Measurements from ENCODE around the gene SLC16A1.
"Not testable (repeated sequence)": the region's sequence is repeated elsewhere in the genome, so short reads cannot be mapped to it uniquely, and the experiment has no call there.

Gene SLC16A1

GRCh38 chr1:112971006-112971405 is 15.0 kb upstream of the SLC16A1 start:
- no peak for DNase-seq (ENCODE audit: low read depth)

DNA sequence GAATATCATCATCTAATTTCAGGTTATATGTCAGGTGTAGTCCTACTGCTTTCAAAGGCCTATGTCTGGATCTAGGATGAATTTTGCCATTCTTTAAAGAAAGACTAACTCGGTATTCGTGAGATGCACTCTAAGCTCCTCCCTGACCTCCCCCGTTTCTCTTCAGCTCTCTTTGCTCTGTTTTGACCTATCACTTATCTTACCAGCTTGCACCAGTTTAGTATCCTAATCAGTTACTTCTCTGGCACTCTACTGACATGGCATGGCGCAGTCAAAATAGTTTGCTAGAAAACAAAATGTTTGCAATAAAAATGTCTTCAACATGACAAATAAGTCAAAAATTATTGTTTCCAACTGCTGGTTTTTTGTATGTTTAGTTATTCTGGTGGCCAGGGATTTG is 8.4 kb upstream of the SLC16A1 start:
- no peak for DNase-seq (ENCODE audit: low read depth)

- DNase-seq (ENCODE audit: low read depth): no peak
Measured at GRCh38 chr1:112961072-112961471, 5.1 kb upstream of the SLC16A1 start.

DNA sequence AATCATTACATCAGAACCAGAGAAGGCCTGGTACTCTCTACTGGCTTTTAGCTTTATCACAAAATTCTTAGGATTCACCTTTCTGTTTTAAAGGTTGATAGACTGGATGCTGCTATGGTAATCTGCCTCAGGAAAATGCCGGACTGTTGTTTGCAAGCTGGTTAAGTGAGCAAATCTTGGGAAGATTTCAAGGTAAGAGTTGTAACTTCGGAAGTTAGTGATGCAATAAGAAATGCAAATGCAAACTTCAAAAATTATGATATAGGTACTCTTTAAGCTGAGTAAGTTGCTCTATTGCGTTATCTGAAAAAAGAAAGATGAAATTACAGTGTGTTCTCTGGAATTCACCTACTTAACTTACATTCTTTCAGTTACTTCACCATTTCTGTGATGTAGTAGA is 4.4 kb upstream of the SLC16A1 start:
- no peak for DNase-seq (ENCODE audit: low read depth)

GRCh38 chr1:112958236-112958635 is 2.2 kb upstream of the SLC16A1 start:
- not testable (repeated sequence) for DNase-seq (ENCODE audit: low read depth)

DNA sequence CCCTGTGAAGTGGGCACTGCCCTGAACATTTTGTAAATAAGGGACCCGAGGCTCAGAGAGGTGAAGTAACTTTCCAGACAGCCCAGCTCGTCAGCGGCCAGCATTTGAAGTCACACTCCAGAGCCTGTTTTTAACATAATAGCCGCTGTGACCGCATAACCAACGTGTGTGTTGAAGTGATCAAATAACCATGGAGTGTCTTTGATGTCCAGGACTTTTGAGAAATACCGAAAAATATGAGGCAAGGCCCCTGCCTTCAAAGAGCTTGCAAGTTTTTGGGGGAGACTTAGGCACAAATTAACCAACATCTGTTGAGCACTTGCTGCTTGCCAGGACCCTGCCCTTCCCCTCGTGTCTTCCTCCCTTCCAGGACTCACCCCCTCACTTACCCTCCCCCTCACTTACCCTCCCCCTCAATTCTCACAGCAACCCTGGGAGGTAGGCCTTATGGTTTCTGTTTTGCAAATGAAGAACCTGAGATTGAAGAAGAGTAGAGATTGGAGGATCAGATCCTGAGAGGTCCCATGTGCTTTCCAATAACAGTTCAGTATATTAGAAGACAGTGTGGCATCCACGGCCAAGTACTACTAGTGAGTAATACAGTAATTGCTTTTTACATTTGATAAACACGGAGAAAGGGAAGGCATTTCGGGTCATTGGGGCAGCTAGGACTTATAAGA is 1.3 kb upstream of the SLC16A1 start:
- peak; percentile 88 for DNase-seq (ENCODE audit: low read depth)

- DNase-seq (ENCODE audit: low read depth): no peak
Measured at GRCh38 chr1:112956544-112957132, 642 bp upstream of the SLC16A1 start.

DNA sequence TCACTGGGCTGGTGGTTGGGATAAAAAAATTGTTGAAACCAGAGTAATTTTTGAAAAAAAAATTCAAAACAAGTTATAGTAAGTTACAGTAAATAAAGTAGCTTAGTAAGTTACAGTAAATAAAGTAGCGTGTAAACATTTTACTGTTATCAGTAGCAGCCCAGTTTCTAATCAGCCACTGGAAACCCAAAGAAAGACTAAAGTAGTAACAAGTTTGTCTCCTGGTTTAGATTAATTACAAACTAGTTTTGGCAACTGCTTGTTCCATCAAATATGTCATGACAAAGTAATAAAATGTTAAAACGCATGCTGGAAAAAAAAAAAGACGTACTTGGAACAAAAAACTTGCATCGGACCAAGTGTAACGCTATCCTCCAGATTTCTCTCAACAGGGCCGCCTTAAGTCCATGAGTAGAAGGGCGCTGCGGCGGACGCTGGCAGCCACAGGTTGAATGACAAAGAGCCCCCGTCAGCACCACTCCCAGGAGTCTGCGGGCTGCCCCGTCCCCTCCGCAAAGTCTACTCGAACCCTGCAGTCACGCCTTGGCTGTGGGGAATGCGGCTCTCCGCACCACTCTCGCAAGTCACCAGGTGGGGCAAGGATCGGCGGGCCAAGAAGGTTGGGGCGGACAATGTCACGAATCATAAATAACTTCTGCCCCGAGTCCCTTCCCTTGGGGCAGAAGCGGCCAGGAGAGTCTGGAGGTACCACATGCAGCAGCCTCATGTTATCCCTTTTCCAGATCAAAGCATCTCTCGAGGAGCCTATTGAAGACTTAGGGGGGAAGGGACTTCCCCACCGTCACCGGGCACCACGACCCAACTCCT is 837 bp downstream of the SLC16A1 start:
- no peak for DNase-seq (ENCODE audit: low read depth)

DNA sequence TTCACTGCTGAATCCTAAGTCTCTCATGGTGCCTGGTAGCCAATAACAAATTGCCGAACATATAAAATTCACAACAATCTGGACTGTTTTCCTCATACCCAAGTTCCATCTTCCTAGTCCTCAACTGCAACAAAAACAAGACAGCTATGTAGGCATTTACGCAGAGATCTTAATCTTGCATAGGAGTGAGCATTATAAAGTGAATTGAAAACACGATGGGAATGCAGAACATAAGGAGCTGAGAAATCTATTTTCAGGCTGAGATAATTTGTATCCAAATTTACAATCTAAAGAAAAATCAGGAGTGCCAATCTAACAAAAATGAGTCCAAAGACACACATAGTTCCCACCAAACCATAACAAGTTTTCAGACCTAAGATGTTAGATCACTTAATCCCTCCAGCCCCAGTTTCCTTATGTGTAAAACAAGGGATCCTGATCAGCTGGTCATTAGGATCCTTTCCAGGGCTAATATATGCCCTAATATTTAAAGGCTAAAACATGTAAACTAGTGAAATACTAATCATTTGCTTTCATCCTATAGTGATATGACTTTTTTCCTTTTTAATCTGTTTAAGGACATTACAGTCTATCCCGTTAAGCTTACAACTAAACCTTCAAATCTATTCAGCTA is 1.9 kb downstream of the SLC16A1 start:
- DNase-seq (ENCODE audit: low read depth): no peak

GRCh38 chr1:112950426-112950825 is 5.6 kb downstream of the SLC16A1 start:
- DNase-seq (ENCODE audit: low read depth): no peak

DNA sequence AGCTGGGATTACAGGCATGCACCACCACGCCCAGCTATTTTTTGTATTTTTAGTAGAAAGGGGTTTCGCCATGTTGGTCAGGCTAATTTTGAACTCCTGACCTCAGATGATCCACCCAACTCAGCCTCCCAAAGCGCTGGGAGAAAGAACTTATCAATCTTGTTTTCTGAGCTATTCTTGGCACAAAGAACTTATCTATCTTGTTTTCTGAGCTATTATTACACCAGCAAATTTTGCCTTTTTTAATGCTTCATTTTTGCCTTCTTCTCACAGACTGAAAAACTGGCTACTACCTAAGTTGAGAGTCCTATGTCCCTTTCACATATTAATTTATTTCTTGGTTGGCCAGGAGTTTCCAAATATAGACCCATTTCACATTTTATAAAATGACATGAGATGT is 9.3 kb downstream of the SLC16A1 start:
- DNase-seq (ENCODE audit: low read depth): no peak

DNA sequence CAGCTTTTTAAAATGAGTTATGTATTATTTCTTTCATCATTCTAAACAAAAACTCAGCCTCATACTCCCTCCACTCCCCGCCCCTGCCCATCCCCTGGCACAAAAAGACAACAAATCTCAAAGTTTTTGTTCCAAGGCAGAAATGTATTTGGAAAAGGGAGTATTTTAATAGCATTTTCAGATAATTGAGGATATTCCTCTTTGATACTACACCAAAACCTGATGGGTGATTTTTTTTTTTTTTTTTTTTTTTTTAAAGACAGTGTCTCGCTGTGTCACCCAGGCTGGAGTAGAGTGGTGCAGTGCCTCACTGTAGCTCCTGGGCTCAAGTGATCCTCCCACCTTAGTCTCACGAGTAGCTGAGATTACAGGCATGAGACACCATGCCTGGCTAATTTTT is 16.2 kb downstream of the SLC16A1 start:
- DNase-seq (ENCODE audit: low read depth): no peak

GRCh38 chr1:112938210-112938609 is 17.8 kb downstream of the SLC16A1 start:
- no peak for DNase-seq (ENCODE audit: low read depth)

- DNase-seq (ENCODE audit: low read depth): no peak
Measured at GRCh38 chr1:112937495-112937894, 18.5 kb downstream of the SLC16A1 start.

DNA sequence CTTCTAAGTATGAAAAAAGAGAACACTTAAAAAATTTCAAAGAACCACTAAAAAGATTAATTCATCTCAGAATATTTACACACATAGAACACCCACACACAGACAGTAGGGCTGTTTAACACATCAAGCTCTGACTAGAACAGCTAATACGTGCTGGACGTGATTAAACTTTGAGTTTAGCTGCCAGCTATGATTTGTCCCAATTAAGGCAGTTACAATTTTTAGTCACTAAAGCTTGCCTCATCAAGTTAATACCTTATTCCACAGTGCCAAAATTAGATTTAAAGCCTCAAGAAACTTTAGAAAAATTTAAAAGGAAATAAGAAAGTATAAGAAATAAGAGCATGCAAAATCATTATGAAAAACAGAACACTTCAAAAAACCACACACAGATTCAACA is 18.9 kb downstream of the SLC16A1 start:
- DNase-seq (ENCODE audit: low read depth): no peak

DNA sequence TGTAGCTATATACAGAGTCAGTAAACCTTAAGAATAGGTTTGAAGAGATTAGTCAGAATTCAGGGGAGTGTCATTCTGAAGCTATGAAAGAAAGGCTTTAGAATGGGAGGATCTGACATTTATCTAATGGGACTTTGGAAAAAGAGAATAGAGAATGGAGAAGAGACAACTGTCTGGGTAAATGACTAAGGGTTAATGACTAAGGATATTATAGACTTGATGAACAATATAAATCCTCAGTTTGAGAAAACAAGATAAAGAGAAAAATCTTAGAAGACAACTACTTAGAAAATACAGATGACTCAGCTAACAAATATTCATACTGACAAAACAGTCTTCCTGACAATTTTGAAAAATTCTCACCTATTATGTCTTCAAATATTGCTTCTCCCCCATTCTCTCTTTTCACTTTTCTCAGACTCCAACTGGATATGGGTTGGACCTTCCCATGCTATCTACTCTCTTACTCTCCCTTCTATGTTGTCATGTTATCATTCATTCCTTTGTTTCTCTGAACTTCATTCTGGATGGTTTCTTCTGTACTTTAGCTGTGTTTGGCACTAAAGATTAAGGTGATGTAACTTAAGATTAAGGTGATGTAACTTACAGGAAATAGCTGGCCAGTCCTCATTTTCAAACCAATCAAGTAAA is 20.4 kb downstream of the SLC16A1 start:
- no peak for DNase-seq (ENCODE audit: low read depth)

DNA sequence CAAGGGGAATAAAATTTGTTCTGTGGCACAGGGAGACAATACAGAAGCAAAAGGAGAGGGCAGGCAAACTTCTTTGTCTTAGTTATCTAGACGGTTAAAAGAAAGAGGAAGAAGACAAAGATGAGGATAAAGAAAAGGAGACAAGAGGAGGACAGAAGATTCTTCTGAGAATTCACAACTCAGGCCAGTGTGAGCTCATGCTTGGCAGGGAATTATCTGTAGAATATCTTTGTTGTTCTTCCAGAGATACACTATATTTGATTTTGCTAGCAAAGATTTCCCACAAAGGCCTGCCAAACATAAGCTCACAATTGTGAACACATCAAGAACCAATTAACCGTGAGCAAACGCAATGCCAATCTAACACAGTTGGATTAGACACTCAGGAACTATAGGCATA is 21.4 kb downstream of the SLC16A1 start:
- no peak for DNase-seq (ENCODE audit: low read depth)

GRCh38 chr1:112933820-112934571 is 22.0 kb downstream of the SLC16A1 start:
- DNase-seq (ENCODE audit: low read depth): no peak

- DNase-seq (ENCODE audit: low read depth): no peak
Measured at GRCh38 chr1:112929979-112930378, 26.0 kb downstream of the SLC16A1 start.

DNA sequence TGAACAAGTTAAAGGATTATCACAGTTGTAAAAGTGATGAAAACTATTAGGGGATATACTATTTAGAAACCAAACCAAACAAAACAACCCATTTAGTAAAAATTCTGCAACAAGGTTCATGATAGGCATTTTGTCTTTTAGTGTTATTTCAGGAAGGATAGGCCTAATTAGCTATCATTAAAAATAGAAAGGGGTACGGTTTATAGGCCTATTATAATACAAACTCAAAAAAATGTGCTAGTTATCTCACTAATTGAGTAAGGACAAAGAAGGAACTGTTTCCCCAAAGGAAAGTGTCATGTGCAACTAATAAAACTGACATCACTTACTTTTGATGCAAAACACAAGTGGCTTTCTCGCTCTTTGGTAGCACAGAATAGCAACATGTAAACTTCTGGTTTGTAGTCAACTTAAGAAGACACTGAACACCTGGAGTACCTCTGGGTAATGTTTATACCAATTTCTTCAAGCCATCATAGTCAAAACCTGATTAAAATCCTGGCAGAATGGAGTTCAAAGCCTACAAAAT is 28.5 kb downstream of the SLC16A1 start:
- no peak for DNase-seq (ENCODE audit: low read depth)

GRCh38 chr1:112926858-112927257 is 29.1 kb downstream of the SLC16A1 start:
- DNase-seq (ENCODE audit: low read depth): no peak

All from stromal cell of bone marrow (primary cell).